Psoas muscle (tissue), 8 donors: ENCODE results near the gene C6orf89. TPM values are rescaled to one million over a fixed set of nuclear protein-coding genes. Genes with fewer than 3 reads are reported as not detected.

ENCODE experiments used
- ATAC-seq, 4 donors: fragments of 200-7000 bp; cut with Tn5 transposase; one replicate each; pipeline ENCODE4 v1.9.1; 2020; ENCODE audit warnings: moderate library complexity in 3 of 4, mild to moderate bottlenecking in 2 of 4
- DNase-seq, 2 donors: peaks; one replicate each; pipeline ENCODE4 v3.0.0-alpha.2; 2020
- H3K27ac ChIP-seq: fragments of 200-600 bp; one replicate; pipeline ENCODE4 v1.8.0; 2022
- H3K27me3 ChIP-seq, 3 donors: fragments of 200-600 bp in 1 of 3; one replicate each; pipeline versions ENCODE4 v1.6.1 to v1.8.0; 2013 to 2022; ENCODE audit warnings: low read length in 2 of 3, mild to moderate bottlenecking in 2 of 3, moderate library complexity in 1 of 3; ENCODE audit not compliant: insufficient read depth in 3 of 3
- H3K36me3 ChIP-seq, 2 donors: fragments of 200-600 bp in 1 of 2; one replicate each; pipeline versions ENCODE4 v1.6.1 to v1.8.0; 2013 to 2022; ENCODE audit warnings: low read depth in 1 of 2, mild to moderate bottlenecking in 1 of 2, moderate library complexity in 1 of 2; ENCODE audit not compliant: insufficient read depth in 1 of 2
- H3K4me1 ChIP-seq: fragments of 200-600 bp; one replicate; pipeline ENCODE4 v1.8.0; 2022
- H3K4me3 ChIP-seq: fragments of 200-600 bp; one replicate; pipeline ENCODE4 v1.8.0; 2022; ENCODE audit warnings: mild to moderate bottlenecking
- H3K9me3 ChIP-seq: fragments of 200-600 bp; one replicate; pipeline ENCODE4 v1.8.0; 2022
- WGBS, 3 donors: extraction: QIAGEN DNeasy Blood & Tissue Kit; methylation state at CpG; one replicate each; pipeline versions ENCODE4 v1.1.6 to v1.1.7; 2013; 5-methylcytosine and 5-hydroxymethylcytosine counted together
- intact Hi-C, 2 donors: fragments of 100-400 bp; cut with DNase I; formaldehyde crosslinking; loops; one replicate each; pipeline versions ENCODE4 v1.11.0 to v1.14.2; 2022
- polyA plus RNA-seq, 3 donors: library from polyadenylated mRNA; stranded (reverse); fragments of 200-250 nt; gene quantifications; one replicate each; pipeline ENCODE4 v1.2.3, GENCODE V29; 2013
- total RNA-seq, 4 donors: library from RNA; stranded (reverse); fragmentation: NEBNext Ultra II Directional in 2 of 4; extraction: Animal tissue kit (Norgen Biotek cat#: 25700) in 2 of 4; gene quantifications; one replicate each; pipeline versions ENCODE4 v1.2.1 to v1.2.4, GENCODE V29; 2021 to 2023
- TF ChIP-seq, protein P1 (sequence below): fragments of 200-600 bp; IDR thresholded peaks from one replicate; pipeline ENCODE4 v1.8.0; 2022; ENCODE audit warnings: antibody characterized with exemption
- donor health status: healthy with polysubstance abuse.
- donor health status: DM: no; HTN: no; CAD: no; lungs with moderate emphysema.
- donor health status: Bipolar disorder and iron deficiency.
- donor health status: healthy.
- donor health status: DM: yes; HTN: yes; CAD: no.
- donor health status: DM: no; HTN: no; CAD: no.
- donor health status: DM: no; HTN: no; CAD: no.
- donor health status: DM: yes; HTN: yes; CAD: no.

Gene C6orf89
- total and polyA plus RNA-seq, 7 donors = 23.2 to 56.3 (median 49.6) TPM

DNA sequence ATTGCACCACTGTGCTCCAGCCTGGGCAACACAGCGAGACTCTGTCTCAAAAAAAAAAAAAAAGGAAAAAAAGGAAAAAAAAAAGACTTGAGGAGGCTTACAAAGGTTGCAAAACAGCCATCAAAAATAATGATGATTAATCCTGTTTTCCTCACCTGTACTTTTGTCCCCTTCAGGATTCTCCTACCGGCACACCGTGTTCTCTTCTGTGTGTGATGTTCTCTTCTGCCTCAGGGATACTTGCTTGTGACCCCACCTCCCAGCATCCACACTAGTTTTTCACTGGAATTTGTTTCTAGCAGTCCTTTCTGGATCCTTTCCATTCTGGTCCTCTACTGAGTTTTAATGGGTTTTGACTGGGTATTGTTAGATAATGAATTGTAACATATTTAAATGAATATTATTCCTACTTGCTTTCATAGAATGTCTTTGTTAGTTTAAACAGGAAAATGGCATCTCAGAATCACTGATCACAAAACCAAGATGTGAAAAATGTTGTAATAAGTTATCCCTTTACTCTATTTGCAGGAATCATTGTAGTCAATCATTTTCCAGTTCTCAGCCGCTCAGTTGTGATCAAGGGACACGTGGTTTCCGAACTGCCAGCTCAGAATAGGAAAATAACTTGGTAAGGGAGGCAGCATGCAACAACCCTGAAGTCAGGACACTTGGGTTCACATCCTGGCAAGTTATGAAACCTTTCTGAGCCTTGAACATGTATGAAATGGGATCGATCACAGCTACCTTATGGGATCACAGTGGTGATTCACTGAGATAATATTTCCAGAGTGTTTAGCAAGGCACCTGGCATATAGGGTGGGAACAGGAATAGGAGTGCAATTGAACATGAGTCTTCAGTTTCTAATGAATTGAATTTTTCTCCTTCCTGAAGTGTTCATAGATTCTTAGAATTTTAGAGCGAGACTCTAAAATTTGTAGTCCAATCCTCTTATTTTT, 8.5 kb downstream of the C6orf89 start:
- Histone ChIP-seq H3K27ac (no peak overlapping the region), H3K36me3 (peaks cover 0 to 35% of the 10 kb centered on the region in 2 donors), H3K4me1 (peaks cover under 1% of the 10 kb centered on the region), H3K27me3 (no peaks in the 10 kb centered on the region), H3K4me3 (no peak overlapping the region), H3K9me3 (no peaks in the 10 kb centered on the region)
- no peak for DNase-seq
- peak in 3 of 4 donors; percentile 21 to 43 (median 37) for ATAC-seq
- TF ChIP-seq, protein P1, sequence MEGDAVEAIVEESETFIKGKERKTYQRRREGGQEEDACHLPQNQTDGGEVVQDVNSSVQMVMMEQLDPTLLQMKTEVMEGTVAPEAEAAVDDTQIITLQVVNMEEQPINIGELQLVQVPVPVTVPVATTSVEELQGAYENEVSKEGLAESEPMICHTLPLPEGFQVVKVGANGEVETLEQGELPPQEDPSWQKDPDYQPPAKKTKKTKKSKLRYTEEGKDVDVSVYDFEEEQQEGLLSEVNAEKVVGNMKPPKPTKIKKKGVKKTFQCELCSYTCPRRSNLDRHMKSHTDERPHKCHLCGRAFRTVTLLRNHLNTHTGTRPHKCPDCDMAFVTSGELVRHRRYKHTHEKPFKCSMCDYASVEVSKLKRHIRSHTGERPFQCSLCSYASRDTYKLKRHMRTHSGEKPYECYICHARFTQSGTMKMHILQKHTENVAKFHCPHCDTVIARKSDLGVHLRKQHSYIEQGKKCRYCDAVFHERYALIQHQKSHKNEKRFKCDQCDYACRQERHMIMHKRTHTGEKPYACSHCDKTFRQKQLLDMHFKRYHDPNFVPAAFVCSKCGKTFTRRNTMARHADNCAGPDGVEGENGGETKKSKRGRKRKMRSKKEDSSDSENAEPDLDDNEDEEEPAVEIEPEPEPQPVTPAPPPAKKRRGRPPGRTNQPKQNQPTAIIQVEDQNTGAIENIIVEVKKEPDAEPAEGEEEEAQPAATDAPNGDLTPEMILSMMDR = no peak
- intact Hi-C loops = no loop called here
- WGBS, 3 donors = 91 to 92% (median 91%) methylated on average over 8 of the region's 8 CpGs

DNA sequence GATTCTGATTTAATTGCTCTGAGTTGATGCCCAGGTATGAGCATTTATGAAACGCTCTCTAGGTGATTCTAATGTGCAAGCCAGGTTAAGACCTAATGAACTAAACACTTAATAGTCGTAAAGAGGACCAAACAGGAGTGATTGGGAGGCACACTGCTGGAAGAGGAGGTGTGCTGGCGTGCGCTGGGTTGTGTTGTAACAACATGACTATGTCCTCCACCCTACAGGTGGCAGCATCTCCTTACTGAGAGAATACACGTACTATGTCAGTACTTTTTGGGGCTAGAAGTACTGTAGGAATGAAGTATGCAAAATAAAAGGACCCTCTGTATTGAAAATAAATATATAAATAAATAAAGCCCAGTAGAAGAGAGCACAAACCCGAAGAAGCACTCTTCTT, 11.9 kb downstream of the C6orf89 start:
- Histone ChIP-seq H3K36me3 (peaks cover 3 to 67% of the 10 kb centered on the region in 2 donors), H3K27me3 (no peaks in the 10 kb centered on the region), H3K4me3 (no peak overlapping the region), H3K27ac (no peak overlapping the region), H3K4me1 (no peaks in the 10 kb centered on the region), H3K9me3 (no peaks in the 10 kb centered on the region)
- TF ChIP-seq, protein P1 = no peak
- 81 to 87% (median 86%) methylated on average over 6 of the region's 6 CpGs for WGBS, 3 donors
- intact Hi-C loops = no loop called here
- peak in 1 of 4 donors; percentile 41 for ATAC-seq
- DNase-seq = no peak

DNA sequence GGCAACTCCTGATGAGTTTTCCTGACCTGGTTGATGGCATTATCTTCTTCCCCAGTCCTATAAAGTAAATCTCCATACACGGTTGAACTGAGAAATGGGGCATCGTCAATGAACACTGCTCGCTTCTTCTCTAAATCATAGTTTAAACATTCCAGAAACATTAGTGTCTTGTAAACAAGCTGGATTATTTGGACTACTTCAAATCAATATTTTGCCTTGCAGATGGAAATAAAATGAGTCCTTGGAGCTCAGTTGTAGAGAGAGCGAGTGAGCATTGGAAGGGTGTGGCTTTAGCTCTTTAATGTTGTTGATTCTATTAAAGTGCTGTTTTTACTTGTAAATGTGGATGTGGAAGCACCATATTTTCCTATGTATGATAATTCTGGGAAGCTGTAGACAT, 18.4 kb downstream of the C6orf89 start:
- Histone ChIP-seq H3K4me3 (no peak overlapping the region), H3K4me1 (peaks cover 18% of the 10 kb centered on the region), H3K9me3 (no peaks in the 10 kb centered on the region), H3K27ac (no peak overlapping the region), H3K36me3 (peaks cover 14 to 80% of the 10 kb centered on the region in 2 donors), H3K27me3 (no peaks in the 10 kb centered on the region)
- 78 to 82% (median 81%) methylated on average over 4 of the region's 4 CpGs for WGBS, 3 donors
- DNase-seq (no peak), ATAC-seq (no peak)
- intact Hi-C loops = no loop called here
- TF ChIP-seq, protein P1 = no peak

DNA sequence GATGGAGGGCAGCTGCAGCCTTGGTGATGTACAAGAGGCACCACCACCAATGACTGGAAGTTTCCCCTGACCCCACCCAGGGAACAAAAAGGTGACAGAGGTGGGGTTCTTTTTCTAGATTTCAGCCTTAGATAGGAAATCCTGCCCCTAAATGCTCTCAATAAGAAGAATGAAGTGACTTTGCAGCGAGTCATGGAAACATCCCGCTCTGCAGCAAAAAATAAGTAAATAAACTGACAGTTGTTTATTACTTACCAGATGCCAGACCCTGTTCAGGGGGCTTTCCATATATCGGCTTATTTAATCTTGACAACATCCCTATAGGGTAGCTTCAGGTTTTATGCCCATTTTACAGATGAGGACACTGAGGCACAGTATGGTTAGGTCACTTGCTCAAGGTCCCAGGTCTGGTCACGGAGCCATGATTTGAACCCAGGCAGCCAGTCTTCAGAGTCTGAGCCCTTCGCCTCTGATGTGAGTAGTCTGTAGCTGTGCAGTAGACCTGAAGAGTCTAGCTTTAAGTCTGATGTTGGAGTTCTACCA, 19.2 kb downstream of the C6orf89 start:
- H3K27me3 ChIP-seq = no peaks in the 10 kb centered on the region
- ATAC-seq (no peak), DNase-seq (no peak)
- peaks cover 14 to 79% of the 10 kb centered on the region in 2 donors for H3K36me3 ChIP-seq
- no peaks in the 10 kb centered on the region for H3K9me3 ChIP-seq
- no peak overlapping the region for H3K4me3 ChIP-seq
- TF ChIP-seq, protein P1 = no peak
- WGBS, 3 donors = 98% methylated on average over 5 of the region's 5 CpGs
- no peak overlapping the region for H3K27ac ChIP-seq
- peaks cover 18% of the 10 kb centered on the region for H3K4me1 ChIP-seq
- intact Hi-C loops = no loop called here
